ENCODE data around the gene FZR1. TPM values are rescaled to one million over a fixed set of nuclear protein-coding genes. Genes with fewer than 3 reads are reported as not detected.

FZR1 gene
- total and polyA plus RNA-seq, 2 of the 8 experiments (the other 6 are each of a cell fraction or from before 2014, with no cell fraction given): 21.6 to 35.5 TPM

DNA sequence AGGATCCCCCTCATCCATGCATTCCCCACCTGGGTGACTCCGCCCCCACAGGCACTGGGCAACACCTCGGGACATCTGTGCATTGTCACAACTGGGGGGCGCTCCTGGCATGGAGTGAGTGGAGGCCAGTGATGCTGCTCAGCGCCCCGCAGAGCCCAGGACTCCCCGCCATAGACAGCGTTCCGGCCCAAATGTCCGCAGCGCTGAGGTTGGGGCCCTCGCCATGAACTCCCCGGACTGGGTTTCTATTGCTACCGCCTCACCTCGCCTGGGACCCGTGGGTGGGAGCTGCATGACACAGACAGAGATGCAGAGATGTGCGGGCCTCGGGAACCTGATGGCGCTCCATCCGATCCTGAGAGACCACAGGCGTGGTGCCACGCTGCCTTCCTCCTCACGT is 4.6 kb downstream of the FZR1 start (continued):
- TF ChIP-seq, protein P1, sequence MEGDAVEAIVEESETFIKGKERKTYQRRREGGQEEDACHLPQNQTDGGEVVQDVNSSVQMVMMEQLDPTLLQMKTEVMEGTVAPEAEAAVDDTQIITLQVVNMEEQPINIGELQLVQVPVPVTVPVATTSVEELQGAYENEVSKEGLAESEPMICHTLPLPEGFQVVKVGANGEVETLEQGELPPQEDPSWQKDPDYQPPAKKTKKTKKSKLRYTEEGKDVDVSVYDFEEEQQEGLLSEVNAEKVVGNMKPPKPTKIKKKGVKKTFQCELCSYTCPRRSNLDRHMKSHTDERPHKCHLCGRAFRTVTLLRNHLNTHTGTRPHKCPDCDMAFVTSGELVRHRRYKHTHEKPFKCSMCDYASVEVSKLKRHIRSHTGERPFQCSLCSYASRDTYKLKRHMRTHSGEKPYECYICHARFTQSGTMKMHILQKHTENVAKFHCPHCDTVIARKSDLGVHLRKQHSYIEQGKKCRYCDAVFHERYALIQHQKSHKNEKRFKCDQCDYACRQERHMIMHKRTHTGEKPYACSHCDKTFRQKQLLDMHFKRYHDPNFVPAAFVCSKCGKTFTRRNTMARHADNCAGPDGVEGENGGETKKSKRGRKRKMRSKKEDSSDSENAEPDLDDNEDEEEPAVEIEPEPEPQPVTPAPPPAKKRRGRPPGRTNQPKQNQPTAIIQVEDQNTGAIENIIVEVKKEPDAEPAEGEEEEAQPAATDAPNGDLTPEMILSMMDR (IDR thresholded peaks at IDR 0.05; ENCODE audit: control extremely low read depth in 1 of 3, insufficient read depth in 1 of 3, low read depth in 1 of 3, low read length in 3 of 3): peak; percentile 8 to 29 (median 9); a peak in 3 of 4 replicates
- no peak for TF ChIP-seq TCF12 (IDR thresholded peaks at IDR 0.05; ENCODE audit: low read depth, low read length)
- no peak for TF ChIP-seq PHF8 (conservative IDR thresholded peaks at IDR 0.05; ENCODE audit: low read depth, low read length)
- no peak for TF ChIP-seq SP2 (IDR thresholded peaks at IDR 0.05; ENCODE audit: low read length)
- TF ChIP-seq RNF2 (IDR thresholded peaks at IDR 0.05; ENCODE audit: borderline replicate concordance, low read depth, low read length, missing control alignments, poor library complexity, severe bottlenecking): no peak
- no peak for TF ChIP-seq POLR2AphosphoS5 (IDR thresholded peaks at IDR 0.05; ENCODE audit: low read depth, low read length)
- TF ChIP-seq POLR2A (IDR thresholded peaks at IDR 0.05; ENCODE audit: control extremely low read depth in 1 of 2, low read depth in 2 of 2, low read length in 2 of 2): no peak
